Neuronal stem cell (in vitro differentiated cells): ENCODE results near the gene PGRMC1.

Source experiments
- DNase-seq: peaks from one replicate; pipeline ENCODE4 v3.0.0-alpha.2; 2013; ENCODE audit warnings: low spot score
- H2AFZ ChIP-seq: one replicate; pipeline ENCODE4 v1.6.1; 2013; ENCODE audit warnings: mild to moderate bottlenecking, low read length, inconsistent platforms
- H2AK5ac ChIP-seq: 2 replicates; pipeline ENCODE4 v1.6.1; 2013; ENCODE audit warnings: low read depth, mild to moderate bottlenecking, inconsistent platforms, low read length, moderate library complexity, mixed read lengths
- H2BK120ac ChIP-seq: 2 replicates; pipeline ENCODE4 v1.6.1; 2013; ENCODE audit warnings: low read depth, mild to moderate bottlenecking, inconsistent platforms, low read length, moderate library complexity, mixed read lengths
- H2BK12ac ChIP-seq: one replicate; pipeline ENCODE4 v1.6.1; 2013; ENCODE audit warnings: low read length, inconsistent platforms
- H2BK15ac ChIP-seq: 2 replicates; pipeline ENCODE4 v1.6.1; 2013; ENCODE audit warnings: mild to moderate bottlenecking, low read length, inconsistent platforms, mixed read lengths
- H2BK5ac ChIP-seq: one replicate; pipeline ENCODE4 v1.6.1; 2013; ENCODE audit warnings: inconsistent platforms, mild to moderate bottlenecking, low read length, moderate library complexity
- H3K14ac ChIP-seq: one replicate; pipeline ENCODE4 v1.6.1; 2013; ENCODE audit warnings: low read length, inconsistent platforms
- H3K18ac ChIP-seq: 2 replicates; pipeline ENCODE4 v1.6.1; 2013; ENCODE audit warnings: low read length, inconsistent platforms
- H3K23ac ChIP-seq: 2 replicates; pipeline ENCODE4 v1.6.1; 2013; ENCODE audit warnings: low read depth, mild to moderate bottlenecking, mixed read lengths, low read length, inconsistent platforms; ENCODE audit not compliant: poor library complexity
- H3K27ac ChIP-seq: replicated peaks from 3 replicates; pipeline ENCODE4 v1.5.1; 2013; ENCODE audit warnings: low read length, inconsistent platforms
- H3K27me3 ChIP-seq, 3 experiments: 2 replicates each; pipeline ENCODE4 v1.6.1; 2013; ENCODE audit warnings: low read length in 3 of 3, mild to moderate bottlenecking in 2 of 3, inconsistent platforms in 1 of 3, low read depth in 1 of 3, mixed read lengths in 1 of 3, moderate library complexity in 1 of 3; ENCODE audit not compliant: control insufficient read depth in 3 of 3, insufficient read depth in 3 of 3
- H3K36me3 ChIP-seq, 2 donors: replicated peaks in 1 of 2; 2 replicates each; pipeline ENCODE4 v1.6.1; 2013; ENCODE audit warnings: low read length in 2 of 2; ENCODE audit not compliant: control insufficient read depth in 2 of 2, insufficient read depth in 2 of 2
- H3K4ac ChIP-seq: 2 replicates; pipeline ENCODE4 v1.6.1; 2013; ENCODE audit warnings: inconsistent platforms, mild to moderate bottlenecking, low read length, moderate library complexity
- H3K4me1 ChIP-seq, 2 donors: 1 replicate in 1 of 2; 2 replicates in 1 of 2; pipeline ENCODE4 v1.6.1; 2013; ENCODE audit warnings: low read length in 2 of 2, low read depth in 1 of 2; ENCODE audit not compliant: control insufficient read depth in 2 of 2, insufficient read depth in 1 of 2
- H3K4me2 ChIP-seq: one replicate; pipeline ENCODE4 v1.6.1; 2013; ENCODE audit warnings: mild to moderate bottlenecking, low read length, inconsistent platforms; ENCODE audit not compliant: insufficient read depth, poor library complexity, severe bottlenecking
- H3K4me3 ChIP-seq, 2 donors: 2 replicates each; pipeline ENCODE4 v1.5.1; 2013; ENCODE audit warnings: low read length in 2 of 2, mild to moderate bottlenecking in 2 of 2, inconsistent platforms in 1 of 2, moderate library complexity in 1 of 2
- H3K79me1 ChIP-seq: one replicate; pipeline ENCODE4 v1.6.1; 2013; ENCODE audit warnings: low read depth, mild to moderate bottlenecking, inconsistent platforms, low read length, moderate library complexity
- H3K9ac ChIP-seq: one replicate; pipeline ENCODE4 v1.6.1; 2013; ENCODE audit warnings: mild to moderate bottlenecking, low read depth, low read length, inconsistent platforms; ENCODE audit not compliant: poor library complexity
- H3K9me3 ChIP-seq, 2 donors: replicated peaks in 1 of 2; 2 replicates each; pipeline versions ENCODE3 to v1.6.1; 2013; ENCODE audit warnings: low read length in 2 of 2, mild to moderate bottlenecking in 2 of 2, inconsistent platforms in 1 of 2, low read depth in 1 of 2, mixed read lengths in 1 of 2, moderate library complexity in 1 of 2; ENCODE audit not compliant: control insufficient read depth in 2 of 2, insufficient read depth in 1 of 2
- H4K8ac ChIP-seq: one replicate; pipeline ENCODE4 v1.6.1; 2013; ENCODE audit warnings: low read depth, mild to moderate bottlenecking, inconsistent platforms, low read length, moderate library complexity
- H4K91ac ChIP-seq: one replicate; pipeline ENCODE4 v1.6.1; 2013; ENCODE audit warnings: low read length, low read depth, mild to moderate bottlenecking, inconsistent platforms; ENCODE audit not compliant: poor library complexity
- WGBS, 2 donors: extraction: QIAGEN DNeasy Blood & Tissue Kit; methylation state at CpG; one replicate each; pipeline ENCODE4 v1.1.7; 2013; ENCODE audit warnings: missing lambda C conversion rate in 2 of 2, mixed read lengths in 1 of 2; ENCODE audit not compliant: insufficient read length in 2 of 2, insufficient replicate concordance in 1 of 2; ENCODE audit errors: extremely low coverage in 2 of 2; 5-methylcytosine and 5-hydroxymethylcytosine counted together

The PGRMC1 gene

GRCh38 chrX:119223783-119224182 lies 12.3 kb upstream of the PGRMC1 start:
- Histone ChIP-seq H3K4ac (no peak overlapping the region), H3K23ac (no peak overlapping the region), H3K27ac (no peak overlapping the region), H2BK15ac (no peak overlapping the region), H2BK5ac (no peak overlapping the region), H4K8ac (no peak overlapping the region), H2AK5ac (no peak overlapping the region), H3K9me3 (no peaks in the 10 kb centered on the region), H3K4me1 (no peaks in the 10 kb centered on the region), H3K14ac (no peak overlapping the region), H3K18ac (no peak overlapping the region), H3K4me2 (no peak overlapping the region), H2BK12ac (no peak overlapping the region), H2AFZ (no peak overlapping the region), H3K27me3 (peaks cover 0 to 8% (median 0%) of the 10 kb centered on the region in 3 experiments), H4K91ac (no peak overlapping the region), H3K4me3 (no peak overlapping the region), H2BK120ac (no peak overlapping the region), H3K9ac (no peak overlapping the region), H3K79me1 (no peaks in the 10 kb centered on the region), H3K36me3 (no peaks in the 10 kb centered on the region)
- no peak for DNase-seq

- no peak overlapping the region for H3K9ac ChIP-seq
- H2AK5ac ChIP-seq = no peak overlapping the region
- H2BK12ac ChIP-seq = no peak overlapping the region
- H2BK120ac ChIP-seq = no peak overlapping the region
- H3K79me1 ChIP-seq = no peaks in the 10 kb centered on the region
- no peak overlapping the region for H2BK5ac ChIP-seq
- H3K27ac ChIP-seq = no peak overlapping the region
- H3K14ac ChIP-seq = no peak overlapping the region
- no peak overlapping the region for H4K91ac ChIP-seq
- H3K27me3 ChIP-seq = peaks cover 0 to 18% (median 0%) of the 10 kb centered on the region in 3 experiments
- H3K4ac ChIP-seq = no peak overlapping the region
- H3K18ac ChIP-seq = no peak overlapping the region
- H3K4me3 ChIP-seq = no peak overlapping the region
- no peak for DNase-seq
- H4K8ac ChIP-seq = no peak overlapping the region
- no peak overlapping the region for H2BK15ac ChIP-seq
- no peak overlapping the region for H3K4me2 ChIP-seq
- no peak overlapping the region for H2AFZ ChIP-seq
- no CpG with 5 or more reads among the region's 3 CpGs for WGBS, 2 donors
- no peak overlapping the region for H3K23ac ChIP-seq
- H3K4me1 ChIP-seq = no peaks in the 10 kb centered on the region
- H3K36me3 ChIP-seq = no peaks in the 10 kb centered on the region
- H3K9me3 ChIP-seq = no peaks in the 10 kb centered on the region
Measured at GRCh38 chrX:119226446-119226845, 9.6 kb upstream of the PGRMC1 start.

- Histone ChIP-seq H4K91ac (no peak overlapping the region), H3K14ac (no peak overlapping the region), H2BK15ac (no peak overlapping the region), H4K8ac (no peak overlapping the region), H3K36me3 (no peaks in the 10 kb centered on the region), H3K9ac (no peak overlapping the region), H3K4me3 (no peak overlapping the region), H3K27ac (no peak overlapping the region), H3K79me1 (no peaks in the 10 kb centered on the region), H3K9me3 (no peaks in the 10 kb centered on the region), H3K27me3 (peaks cover 0 to 18% (median 0%) of the 10 kb centered on the region in 3 experiments), H3K4me1 (no peaks in the 10 kb centered on the region), H2BK5ac (no peak overlapping the region), H2AFZ (no peak overlapping the region), H3K23ac (no peak overlapping the region), H3K18ac (no peak overlapping the region), H2AK5ac (no peak overlapping the region), H3K4ac (no peak overlapping the region), H3K4me2 (no peak overlapping the region), H2BK12ac (no peak overlapping the region), H2BK120ac (no peak overlapping the region)
- WGBS, 2 donors = no CpG with 5 or more reads among the region's 6 CpGs
- DNase-seq = no peak
Measured at GRCh38 chrX:119228512-119229252, 7.4 kb upstream of the PGRMC1 start.

GRCh38 chrX:119229253-119229615 lies 6.9 kb upstream of the PGRMC1 start:
- H3K27ac ChIP-seq = no peak overlapping the region
- H3K4ac ChIP-seq = no peak overlapping the region
- no peak overlapping the region for H3K4me3 ChIP-seq
- H2BK120ac ChIP-seq = no peak overlapping the region
- no peak overlapping the region for H3K23ac ChIP-seq
- H2BK15ac ChIP-seq = no peak overlapping the region
- no peak overlapping the region for H2AFZ ChIP-seq
- no peak overlapping the region for H4K8ac ChIP-seq
- H2BK5ac ChIP-seq = no peak overlapping the region
- no peaks in the 10 kb centered on the region for H3K36me3 ChIP-seq
- H3K79me1 ChIP-seq = no peaks in the 10 kb centered on the region
- H2BK12ac ChIP-seq = no peak overlapping the region
- no peak for DNase-seq
- H3K27me3 ChIP-seq = peaks cover 0 to 23% (median 0%) of the 10 kb centered on the region in 3 experiments
- no peak overlapping the region for H2AK5ac ChIP-seq
- no peak overlapping the region for H3K14ac ChIP-seq
- no peaks in the 10 kb centered on the region for H3K9me3 ChIP-seq
- H3K9ac ChIP-seq = no peak overlapping the region
- no peak overlapping the region for H3K4me2 ChIP-seq
- no peak overlapping the region for H3K18ac ChIP-seq
- peaks cover 0 to 3% of the 10 kb centered on the region in 2 donors for H3K4me1 ChIP-seq
- no peak overlapping the region for H4K91ac ChIP-seq
